ENCODE measurements around the gene SHB.

SHB gene

DNA sequence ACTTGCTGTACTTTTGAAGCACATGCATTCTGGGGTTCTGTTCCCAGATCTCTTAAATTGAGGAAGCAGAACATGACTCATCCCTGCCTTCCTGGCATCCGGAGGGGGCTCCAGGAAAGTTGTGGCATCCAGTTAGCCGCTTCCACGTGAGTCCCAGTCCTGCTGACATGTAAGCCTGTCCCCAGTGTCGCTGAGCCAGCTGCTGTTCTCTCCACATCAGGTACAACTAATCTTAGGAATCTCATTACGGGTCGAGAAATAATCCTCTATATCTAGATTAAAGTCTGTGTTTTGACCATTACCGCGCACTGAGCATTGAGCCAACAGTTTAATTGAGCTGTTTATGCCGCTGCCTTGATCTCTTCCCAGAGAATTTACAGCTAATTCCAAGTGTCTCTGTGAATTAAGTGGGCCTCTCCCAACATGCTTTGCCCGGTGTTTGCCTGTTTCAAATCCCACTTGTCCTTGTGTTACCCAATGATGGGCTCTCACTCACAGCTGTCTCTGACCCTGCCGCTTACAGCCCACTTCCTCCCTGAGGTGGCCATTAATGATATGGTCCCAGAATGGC lies 10.5 kb upstream of the SHB start:
- peaks cover 42% of the 10 kb centered on the region for H3K27me3 Mint-ChIP-seq
- no peak overlapping the region for H3K4me3 Mint-ChIP-seq
- DNase-seq, result no peak
- H3K9me3 Mint-ChIP-seq, result peaks cover 2% of the 10 kb centered on the region
- peaks cover 4% of the 10 kb centered on the region for H3K4me1 Mint-ChIP-seq (ENCODE audit: low read depth)
- H3K27ac Mint-ChIP-seq, result no peak overlapping the region
- H3K36me3 Mint-ChIP-seq (ENCODE audit: low read depth), result no peaks in the 10 kb centered on the region

DNA sequence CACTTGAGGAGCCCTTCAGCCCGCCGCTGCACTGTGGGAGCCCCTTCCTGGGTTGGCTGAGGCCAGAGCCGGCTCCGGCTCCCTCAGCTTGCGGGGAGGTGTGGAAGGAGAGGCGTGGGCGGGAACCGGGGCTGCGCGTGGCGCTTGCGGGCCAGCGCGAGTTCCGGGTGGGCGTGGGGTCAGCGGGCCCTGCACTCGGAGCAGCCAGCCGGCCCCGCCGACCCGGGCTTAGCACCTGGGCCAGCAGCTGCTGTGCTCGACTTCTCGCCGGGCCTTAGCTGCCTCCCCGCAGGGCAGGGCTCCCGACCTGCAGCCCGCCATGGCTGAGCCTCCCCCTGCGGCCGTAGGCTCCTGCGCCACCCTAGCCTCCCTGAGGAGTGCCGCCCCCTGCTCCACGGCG lies 6.2 kb upstream of the SHB start:
- peaks cover 2% of the 10 kb centered on the region for H3K9me3 Mint-ChIP-seq
- H3K27me3 Mint-ChIP-seq, result peaks cover 32% of the 10 kb centered on the region
- H3K36me3 Mint-ChIP-seq (ENCODE audit: low read depth), result no peaks in the 10 kb centered on the region
- DNase-seq, result no peak
- no peak overlapping the region for H3K4me3 Mint-ChIP-seq
- no peak overlapping the region for H3K27ac Mint-ChIP-seq
- H3K4me1 Mint-ChIP-seq (ENCODE audit: low read depth), result peaks cover 8% of the 10 kb centered on the region

DNA sequence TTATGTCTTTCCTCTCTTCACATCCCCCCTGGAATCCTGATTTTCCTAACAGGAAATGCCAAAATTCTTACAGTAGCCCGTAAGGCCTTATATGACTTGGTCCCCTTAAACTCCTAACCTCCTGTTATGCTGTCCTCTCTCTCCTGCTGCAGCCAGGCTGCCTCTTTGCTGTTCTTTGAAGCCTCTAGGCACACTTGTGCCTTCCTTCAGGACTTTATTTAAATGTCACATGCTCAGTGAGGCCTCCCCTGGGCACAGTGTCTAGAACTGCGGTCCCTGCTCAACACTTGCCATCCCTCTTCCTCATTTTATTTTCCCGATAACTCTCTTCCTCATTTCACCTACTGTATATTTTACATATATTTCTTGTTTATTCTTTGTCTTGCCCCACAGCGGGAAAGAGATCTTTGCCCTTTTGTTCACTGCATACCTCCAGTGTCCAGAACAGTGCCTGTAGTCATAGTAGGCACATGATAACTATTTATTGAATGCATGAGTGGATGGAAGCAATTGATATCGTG lies 5.5 kb upstream of the SHB start:
- DNase-seq, result no peak
- Mint-ChIP-seq H3K4me1 (ENCODE audit: low read depth) (peaks cover 12% of the 10 kb centered on the region), H3K27me3 (peaks cover 27% of the 10 kb centered on the region), H3K27ac (no peak overlapping the region), H3K36me3 (ENCODE audit: low read depth) (no peaks in the 10 kb centered on the region), H3K4me3 (no peak overlapping the region), H3K9me3 (peaks cover 2% of the 10 kb centered on the region)

DNA sequence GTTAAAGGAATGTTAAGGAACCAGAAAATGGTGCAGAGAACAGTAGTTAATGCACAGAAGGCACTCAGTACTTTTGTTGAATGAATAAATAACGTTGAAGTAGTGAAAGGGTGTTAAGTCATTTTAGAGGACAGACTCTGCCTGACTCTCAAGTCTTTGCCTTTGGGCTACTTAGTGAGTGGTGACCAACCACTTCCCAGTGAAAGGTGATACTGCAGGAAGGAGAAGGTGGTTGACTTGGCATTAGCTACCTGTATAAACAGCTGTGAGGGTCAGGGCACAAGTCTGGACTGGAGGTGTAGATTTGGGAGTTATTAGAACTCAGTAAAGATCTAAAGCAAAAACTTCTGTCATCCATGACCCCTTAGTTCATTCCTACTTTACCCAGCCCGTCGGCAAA lies 4.9 kb upstream of the SHB start:
- Mint-ChIP-seq H3K4me3 (no peak overlapping the region), H3K36me3 (ENCODE audit: low read depth) (no peaks in the 10 kb centered on the region), H3K27ac (no peak overlapping the region), H3K27me3 (peaks cover 21% of the 10 kb centered on the region), H3K9me3 (peaks cover 2% of the 10 kb centered on the region), H3K4me1 (ENCODE audit: low read depth) (peaks cover 13% of the 10 kb centered on the region)
- no peak for DNase-seq

DNA sequence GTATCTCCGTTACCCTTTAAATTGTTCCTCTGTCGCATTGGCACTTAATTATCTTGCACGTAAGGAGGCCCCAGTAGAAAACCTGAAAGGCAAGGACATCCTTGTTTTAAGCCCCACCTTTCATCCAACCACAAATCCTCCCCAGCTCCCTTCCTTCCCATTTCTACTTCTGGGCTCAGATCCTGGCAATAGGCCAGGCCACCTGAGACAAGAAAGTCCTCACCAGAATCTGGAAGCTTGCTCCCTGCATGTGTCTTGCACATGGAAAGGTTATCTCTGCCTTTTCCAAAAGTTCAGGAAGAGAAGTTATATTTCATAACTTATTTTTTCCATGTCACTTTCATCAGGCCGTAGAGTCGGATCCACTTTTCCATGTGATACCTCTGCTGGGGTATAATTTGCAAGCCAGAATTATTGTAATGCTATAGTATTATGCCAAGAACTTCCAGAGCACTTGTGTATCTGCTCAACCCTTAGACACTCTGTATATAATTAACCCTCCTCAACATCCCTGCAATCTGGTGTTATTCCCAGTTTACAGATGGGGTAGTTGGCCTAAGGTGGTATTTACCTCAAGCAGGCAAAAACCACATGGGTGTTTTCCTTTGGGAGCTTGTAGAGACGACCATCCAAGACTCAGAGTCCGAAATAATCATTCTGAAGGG lies 2.6 kb upstream of the SHB start:
- H3K9me3 Mint-ChIP-seq, result peaks cover 2% of the 10 kb centered on the region
- no peak overlapping the region for H3K4me3 Mint-ChIP-seq
- H3K27me3 Mint-ChIP-seq, result peaks cover 20% of the 10 kb centered on the region
- H3K27ac Mint-ChIP-seq, result no peak overlapping the region
- H3K36me3 Mint-ChIP-seq (ENCODE audit: low read depth), result no peaks in the 10 kb centered on the region
- peaks cover 22% of the 10 kb centered on the region for H3K4me1 Mint-ChIP-seq (ENCODE audit: low read depth)
- no peak for DNase-seq

DNA sequence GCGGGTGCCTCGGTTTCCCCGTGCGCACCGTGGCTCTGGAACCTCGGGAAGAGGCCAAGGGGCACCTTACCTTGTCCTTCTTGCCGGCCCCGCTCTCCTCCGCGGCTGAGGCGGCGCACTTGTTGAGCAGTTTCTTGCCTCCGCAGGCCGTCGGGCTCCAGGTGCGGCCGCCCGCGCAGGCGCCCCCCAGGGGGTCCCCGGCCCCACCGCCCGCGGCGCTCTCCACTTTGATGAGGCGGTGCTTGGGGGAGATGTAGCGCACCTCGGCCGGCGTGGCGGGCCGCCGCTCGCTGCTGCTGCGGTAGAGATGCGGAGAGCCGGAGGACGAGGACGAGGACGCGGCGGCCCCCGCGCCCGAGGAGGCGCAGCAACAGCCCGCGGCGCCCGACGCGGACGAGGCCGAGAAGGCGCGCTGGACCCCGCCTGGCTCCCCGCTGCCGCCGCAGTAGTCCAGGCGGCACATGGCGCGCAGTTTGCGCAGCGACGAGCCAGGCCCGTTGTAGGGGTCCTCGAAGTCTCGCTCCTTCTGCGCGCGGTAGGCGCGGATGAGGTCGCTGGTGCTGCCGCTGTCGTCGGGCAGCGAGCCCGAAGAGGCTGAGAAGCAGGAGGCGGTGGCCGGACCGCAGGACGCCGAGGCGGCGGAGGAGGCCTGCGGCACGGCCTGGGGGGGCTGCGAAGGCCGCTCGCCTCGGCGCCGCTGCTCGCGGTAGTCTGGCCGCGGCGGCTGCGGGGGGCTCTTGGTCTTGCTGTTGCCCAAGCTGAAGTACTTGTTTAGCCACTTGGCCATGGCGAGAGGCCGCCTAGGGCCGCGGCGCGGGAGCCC lies 957 bp downstream of the SHB start:
- DNase-seq, result peak; percentile 54
- Mint-ChIP-seq H3K27me3 (peaks cover 14% of the 10 kb centered on the region), H3K36me3 (ENCODE audit: low read depth) (no peaks in the 10 kb centered on the region), H3K9me3 (no peaks in the 10 kb centered on the region), H3K4me3 (peak overlapping the region; percentile 77), H3K27ac (no peak overlapping the region), H3K4me1 (ENCODE audit: low read depth) (peaks cover 31% of the 10 kb centered on the region)

DNA sequence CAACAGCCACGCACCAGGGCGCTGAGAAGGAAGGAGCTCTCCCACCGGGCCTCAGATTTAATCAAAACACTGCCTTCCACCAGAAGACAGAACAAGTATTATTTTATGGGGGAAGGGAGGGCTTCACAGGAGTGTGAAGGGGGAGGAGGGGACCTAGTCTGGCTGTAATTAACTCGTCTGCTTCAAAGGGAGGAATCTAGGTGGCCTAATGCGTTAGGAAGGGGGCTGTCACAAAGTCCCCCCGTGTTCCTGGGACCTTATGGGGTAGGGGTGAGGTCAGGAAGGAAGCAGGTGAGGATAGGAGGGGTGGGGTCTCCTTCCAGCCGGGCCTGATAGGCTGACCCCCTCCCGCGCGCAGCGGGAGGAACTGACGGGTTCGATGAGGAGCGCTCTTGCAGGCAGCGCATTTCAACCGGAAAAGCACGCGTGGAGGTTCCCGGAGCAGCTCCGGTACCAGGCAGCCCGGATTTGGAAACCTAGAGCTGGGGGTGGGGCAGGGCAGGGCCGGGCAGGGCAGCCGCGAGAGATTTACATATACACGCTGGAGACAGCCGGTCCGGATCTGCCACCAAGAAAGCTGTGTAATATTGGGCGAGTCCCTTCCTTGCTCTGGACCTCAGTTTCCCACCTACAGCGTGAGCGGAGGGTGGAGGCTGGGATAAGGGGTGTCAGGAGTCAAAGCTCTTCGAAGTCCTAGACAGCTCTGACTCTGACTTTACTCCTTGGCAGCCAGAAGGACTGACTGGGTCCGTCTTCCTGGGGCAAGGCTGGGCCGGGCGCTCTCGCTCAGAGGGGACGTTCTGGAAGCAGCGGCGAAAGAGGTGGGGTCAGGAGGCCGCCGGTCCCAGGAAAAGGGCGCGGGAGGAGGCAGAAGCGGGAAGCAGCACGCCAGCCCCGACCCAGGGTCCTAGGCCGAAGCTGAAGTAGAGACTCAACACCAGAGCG lies 1.8 kb downstream of the SHB start:
- Mint-ChIP-seq H3K4me3 (peak overlapping the region; percentile 77), H3K36me3 (ENCODE audit: low read depth) (no peaks in the 10 kb centered on the region), H3K27me3 (peaks cover 14% of the 10 kb centered on the region), H3K9me3 (no peaks in the 10 kb centered on the region), H3K27ac (peak overlapping the region; percentile 70), H3K4me1 (ENCODE audit: low read depth) (peaks cover 31% of the 10 kb centered on the region)
- DNase-seq, result peak; percentile 52

DNA sequence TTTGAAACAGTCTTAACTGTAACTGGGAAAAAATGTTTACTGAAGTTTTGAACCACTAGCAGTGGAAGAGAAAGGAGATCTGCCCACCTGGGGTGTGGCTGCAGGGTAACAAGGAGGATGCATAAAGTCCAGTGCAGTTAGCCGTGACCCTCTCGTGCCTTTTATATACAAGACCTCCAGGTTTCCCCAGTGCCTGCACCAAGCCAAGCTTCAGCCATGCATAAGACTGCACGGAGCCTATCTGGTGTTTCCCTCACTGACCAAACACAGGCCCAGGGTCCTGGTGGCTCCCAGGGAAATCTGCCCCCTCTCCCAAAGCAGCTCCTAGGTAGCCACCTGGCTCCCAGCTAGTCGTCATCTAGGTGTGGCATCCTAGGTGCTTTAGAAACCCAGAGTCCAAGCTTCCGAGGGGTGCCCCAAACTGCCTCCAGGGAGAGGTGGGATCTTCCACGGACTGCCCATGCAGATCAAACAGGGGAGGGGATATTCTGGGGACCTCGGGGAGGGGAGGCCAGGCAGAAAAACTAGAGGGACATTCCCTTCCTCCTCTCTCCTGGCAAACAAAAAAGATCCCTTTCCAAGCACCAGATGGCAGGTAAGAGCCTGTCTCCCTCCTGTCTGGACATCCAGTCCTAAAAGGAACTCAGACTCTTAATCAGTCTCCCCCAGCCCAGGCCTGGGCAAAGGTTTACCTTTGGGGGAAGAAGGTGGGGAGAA lies 2.7 kb downstream of the SHB start:
- peaks cover 14% of the 10 kb centered on the region for H3K27me3 Mint-ChIP-seq
- no peak overlapping the region for H3K27ac Mint-ChIP-seq
- H3K4me1 Mint-ChIP-seq (ENCODE audit: low read depth), result peaks cover 31% of the 10 kb centered on the region
- H3K4me3 Mint-ChIP-seq, result peak overlapping the region; percentile 77
- no peaks in the 10 kb centered on the region for H3K36me3 Mint-ChIP-seq (ENCODE audit: low read depth)
- no peak for DNase-seq
- H3K9me3 Mint-ChIP-seq, result no peaks in the 10 kb centered on the region

DNA sequence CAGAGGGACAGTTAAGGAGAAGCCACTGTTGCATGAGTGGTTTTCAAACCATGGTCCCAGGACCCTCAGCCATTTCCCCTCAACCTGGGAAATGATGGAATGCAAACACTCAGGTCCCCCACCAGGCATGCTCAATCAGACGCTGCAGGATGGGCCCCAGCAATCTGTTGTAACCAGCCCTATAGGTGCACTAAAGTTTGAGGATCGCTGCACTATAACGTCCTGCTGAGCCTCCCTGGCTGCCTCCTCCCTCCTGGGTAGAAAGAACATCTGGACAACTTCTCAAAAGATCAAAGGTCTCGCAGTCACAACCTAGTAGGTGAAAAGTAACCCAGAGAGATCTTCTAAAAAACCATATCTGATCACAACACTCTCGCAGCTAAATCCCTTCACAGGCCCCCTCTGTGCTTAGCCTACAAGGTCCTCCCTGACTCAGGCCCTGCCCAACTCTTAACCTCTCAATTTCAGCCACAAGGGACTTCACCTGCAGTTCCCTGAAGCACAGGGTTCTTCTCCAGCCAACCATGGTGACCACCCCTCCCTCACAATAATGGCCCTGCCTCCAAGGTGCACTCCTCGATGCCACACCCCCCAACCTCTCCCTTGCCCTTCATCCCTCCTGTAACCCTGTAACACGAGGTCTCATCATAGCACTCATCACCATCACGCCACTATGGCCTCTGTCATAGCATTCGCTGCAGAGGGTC lies 3.5 kb downstream of the SHB start:
- Mint-ChIP-seq H3K4me1 (ENCODE audit: low read depth) (peaks cover 29% of the 10 kb centered on the region), H3K9me3 (no peaks in the 10 kb centered on the region), H3K36me3 (ENCODE audit: low read depth) (no peaks in the 10 kb centered on the region), H3K4me3 (no peak overlapping the region), H3K27ac (no peak overlapping the region), H3K27me3 (peaks cover 14% of the 10 kb centered on the region)
- no peak for DNase-seq

DNA sequence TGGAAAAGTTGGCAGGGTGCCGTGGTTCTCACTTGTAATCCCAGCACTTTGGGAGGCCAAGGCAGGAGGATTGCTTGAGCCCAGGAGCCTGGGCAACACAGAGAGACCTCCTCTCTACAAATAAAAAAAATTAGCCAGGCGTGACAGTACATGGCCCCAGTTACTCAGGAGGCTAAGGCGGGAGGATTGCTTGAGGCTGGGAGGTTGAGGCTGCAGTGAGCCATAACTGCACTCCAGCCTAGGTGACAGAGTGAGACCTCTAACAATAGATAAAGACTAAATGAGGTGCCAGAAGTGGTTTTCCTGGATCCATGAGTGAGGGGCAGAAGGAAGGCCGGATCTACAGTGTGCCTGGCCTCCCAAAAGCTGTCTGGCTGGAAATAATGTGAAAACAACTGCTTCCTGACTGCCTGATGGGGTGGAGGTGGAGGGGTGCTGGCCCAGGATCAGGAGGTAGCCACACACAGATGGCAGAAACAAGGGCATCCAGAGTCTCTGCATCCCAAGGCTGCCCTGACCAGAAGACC lies 4.1 kb downstream of the SHB start:
- no peaks in the 10 kb centered on the region for H3K36me3 Mint-ChIP-seq (ENCODE audit: low read depth)
- H3K9me3 Mint-ChIP-seq, result no peaks in the 10 kb centered on the region
- H3K4me3 Mint-ChIP-seq, result no peak overlapping the region
- H3K4me1 Mint-ChIP-seq (ENCODE audit: low read depth), result peaks cover 27% of the 10 kb centered on the region
- H3K27ac Mint-ChIP-seq, result no peak overlapping the region
- DNase-seq, result no peak
- peaks cover 14% of the 10 kb centered on the region for H3K27me3 Mint-ChIP-seq

DNA sequence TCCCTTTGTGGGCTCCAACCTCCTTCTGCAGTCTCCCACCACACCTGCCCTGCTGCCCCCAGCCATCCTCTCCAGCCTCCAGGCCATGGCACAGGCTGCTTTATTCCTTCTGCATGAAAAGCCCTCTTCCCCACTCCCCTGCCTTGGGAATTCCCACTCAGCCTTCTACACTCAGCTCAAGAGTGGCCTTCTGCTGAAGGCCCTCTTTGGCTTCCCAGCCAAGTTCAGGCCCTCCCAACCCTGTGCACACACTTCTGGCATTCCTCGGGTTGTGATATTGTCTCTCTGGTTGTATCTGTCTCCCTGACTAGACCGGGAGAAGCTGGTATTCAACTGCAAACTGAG lies 5.7 kb downstream of the SHB start:
- no peaks in the 10 kb centered on the region for H3K36me3 Mint-ChIP-seq (ENCODE audit: low read depth)
- no peak overlapping the region for H3K4me3 Mint-ChIP-seq
- peaks cover 12% of the 10 kb centered on the region for H3K27me3 Mint-ChIP-seq
- peaks cover 23% of the 10 kb centered on the region for H3K4me1 Mint-ChIP-seq (ENCODE audit: low read depth)
- no peak for DNase-seq
- H3K27ac Mint-ChIP-seq, result no peak overlapping the region
- H3K9me3 Mint-ChIP-seq, result no peaks in the 10 kb centered on the region

DNA sequence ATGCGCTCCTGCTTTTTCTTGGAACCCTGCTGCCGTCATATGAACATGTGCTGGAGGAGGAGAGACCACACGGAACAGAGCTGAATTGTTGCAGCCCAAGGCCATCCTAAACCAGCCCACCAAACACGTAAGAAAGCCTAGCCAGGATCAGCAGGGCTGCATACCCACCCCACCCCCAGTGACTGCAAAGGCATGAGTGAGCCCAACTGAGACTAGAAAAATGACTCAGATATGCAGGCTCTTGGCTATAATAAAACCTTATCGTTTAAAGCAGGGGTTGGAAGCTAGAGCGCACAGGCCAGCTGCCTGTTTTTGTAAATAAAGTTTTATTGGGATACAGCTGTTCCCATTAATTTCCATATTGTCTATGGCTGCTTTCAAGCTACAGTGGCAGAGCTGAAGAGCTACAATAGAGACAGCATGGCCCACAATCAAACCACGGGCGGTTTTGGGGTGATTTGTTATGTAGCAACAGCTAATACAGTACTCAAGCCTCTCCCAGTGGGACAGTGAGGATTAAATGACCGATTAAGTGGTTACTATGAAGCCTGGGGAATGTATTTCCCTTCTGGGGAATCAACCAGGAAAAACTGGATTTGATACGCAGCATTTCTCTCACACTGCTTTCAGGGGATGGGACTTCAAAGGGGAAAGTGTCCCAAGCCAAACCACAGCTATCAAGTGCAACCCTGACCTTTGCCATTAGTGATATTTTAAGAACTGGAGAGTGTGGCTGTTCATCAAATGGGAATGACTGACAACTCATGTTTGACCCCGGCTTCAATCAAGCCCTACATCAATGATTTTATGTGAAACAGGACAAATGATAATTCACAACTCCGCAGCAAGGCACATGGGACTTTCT lies 6.3 kb downstream of the SHB start:
- Mint-ChIP-seq H3K4me3 (no peak overlapping the region), H3K27me3 (peaks cover 12% of the 10 kb centered on the region), H3K9me3 (no peaks in the 10 kb centered on the region), H3K27ac (no peak overlapping the region), H3K36me3 (ENCODE audit: low read depth) (no peaks in the 10 kb centered on the region), H3K4me1 (ENCODE audit: low read depth) (peaks cover 23% of the 10 kb centered on the region)
- DNase-seq, result no peak
